Measurements from ENCODE around the gene POLQ. TPM values are rescaled to one million over a fixed set of nuclear protein-coding genes. Genes with fewer than 3 reads are reported as not detected.

The POLQ gene
- total RNA-seq, 3 donors from 2014 or later (not counting 1 experiment from before 2014, with no cell fraction given) = 0.66 to 1.2 (median 0.70) TPM

- DNase-seq = no peak
- Histone ChIP-seq H3K27me3 (ENCODE audit: control insufficient read depth, insufficient read depth, low read length) (no peaks in the 10 kb centered on the region), H3K4me3 (ENCODE audit: low read length) (no peak overlapping the region), H3K27ac (ENCODE audit: low read length) (no peak overlapping the region), H3K36me3 (ENCODE audit: control insufficient read depth, insufficient read depth, low read length) (no peaks in the 10 kb centered on the region), H3K9me3 (ENCODE audit: control insufficient read depth, insufficient read depth, low read length) (no peaks in the 10 kb centered on the region), H3K4me1 (ENCODE audit: control insufficient read depth, insufficient read depth, low read length) (no peaks in the 10 kb centered on the region)
- intact Hi-C loops (cut with micrococcal nuclease) = no loop called here
- Mint-ChIP-seq H3K27ac (no peak overlapping the region), H3K27me3 (ENCODE audit: low read depth in 2 of 2) (peaks cover 15 to 17% of the 10 kb centered on the region in 2 donors), H3K9me3 (no peaks in the 10 kb centered on the region), H3K4me3 (no peak overlapping the region), H3K4me1 (no peaks in the 10 kb centered on the region), H3K36me3 (no peaks in the 10 kb centered on the region)
- no peak for ATAC-seq
- no peak for TF ChIP-seq CTCF (IDR thresholded peaks at IDR 0.05)
- WGBS (ENCODE audit: insufficient coverage) = 88% methylated on average over 1 of the region's 1 CpG
Measured at GRCh38 chr3:121584418-121584817, 38.6 kb upstream of the POLQ start.

GRCh38 chr3:121581691-121582090 is 35.9 kb upstream of the POLQ start:
- intact Hi-C loops (cut with micrococcal nuclease) = no loop called here
- no peak overlapping the region for H3K27ac Mint-ChIP-seq
- H3K36me3 Mint-ChIP-seq = no peaks in the 10 kb centered on the region
- no peak for DNase-seq
- H3K9me3 Mint-ChIP-seq = no peaks in the 10 kb centered on the region
- no peak for ATAC-seq
- no peak overlapping the region for H3K4me3 Mint-ChIP-seq
- no peaks in the 10 kb centered on the region for H3K27me3 ChIP-seq (ENCODE audit: control insufficient read depth, insufficient read depth, low read length)
- H3K27me3 Mint-ChIP-seq (ENCODE audit: low read depth in 2 of 2) = peaks cover 15 to 16% of the 10 kb centered on the region in 2 donors
- WGBS (ENCODE audit: insufficient coverage) = 100% methylated on average over 1 of the region's 2 CpGs
- TF ChIP-seq CTCF (IDR thresholded peaks at IDR 0.05) = no peak
- no peaks in the 10 kb centered on the region for H3K36me3 ChIP-seq (ENCODE audit: control insufficient read depth, insufficient read depth, low read length)
- no peak overlapping the region for H3K27ac ChIP-seq (ENCODE audit: low read length)
- no peaks in the 10 kb centered on the region for H3K9me3 ChIP-seq (ENCODE audit: control insufficient read depth, insufficient read depth, low read length)
- H3K4me1 Mint-ChIP-seq = no peaks in the 10 kb centered on the region
- no peak overlapping the region for H3K4me3 ChIP-seq (ENCODE audit: low read length)
- no peaks in the 10 kb centered on the region for H3K4me1 ChIP-seq (ENCODE audit: control insufficient read depth, insufficient read depth, low read length)

GRCh38 chr3:121574449-121574848 is 28.7 kb upstream of the POLQ start:
- no peaks in the 10 kb centered on the region for H3K4me1 Mint-ChIP-seq
- TF ChIP-seq CTCF (IDR thresholded peaks at IDR 0.05) = no peak
- H3K27ac Mint-ChIP-seq = no peak overlapping the region
- Histone ChIP-seq H3K4me3 (ENCODE audit: low read length) (no peak overlapping the region), H3K27ac (ENCODE audit: low read length) (no peak overlapping the region), H3K27me3 (ENCODE audit: control insufficient read depth, insufficient read depth, low read length) (no peaks in the 10 kb centered on the region), H3K36me3 (ENCODE audit: control insufficient read depth, insufficient read depth, low read length) (no peaks in the 10 kb centered on the region), H3K9me3 (ENCODE audit: control insufficient read depth, insufficient read depth, low read length) (no peaks in the 10 kb centered on the region), H3K4me1 (ENCODE audit: control insufficient read depth, insufficient read depth, low read length) (no peaks in the 10 kb centered on the region)
- ATAC-seq (no peak), DNase-seq (no peak)
- peaks cover 2 to 11% of the 10 kb centered on the region in 2 donors for H3K27me3 Mint-ChIP-seq (ENCODE audit: low read depth in 2 of 2)
- no peaks in the 10 kb centered on the region for H3K36me3 Mint-ChIP-seq
- WGBS (ENCODE audit: insufficient coverage) = 79% methylated on average over 5 of the region's 6 CpGs
- H3K9me3 Mint-ChIP-seq = no peaks in the 10 kb centered on the region
- H3K4me3 Mint-ChIP-seq = no peak overlapping the region
- intact Hi-C loops (cut with micrococcal nuclease) = no loop called here

- Mint-ChIP-seq H3K4me1 (no peaks in the 10 kb centered on the region), H3K27ac (no peak within 1 kb of the TSS), H3K27me3 (ENCODE audit: low read depth in 2 of 2) (peaks cover 4 to 11% of the 10 kb centered on the region in 2 donors), H3K4me3 (no peak within 1 kb of the TSS), H3K9me3 (no peaks in the 10 kb centered on the region), H3K36me3 (no peaks in the 10 kb centered on the region)
- no peaks in the 10 kb centered on the region for H3K4me1 ChIP-seq (ENCODE audit: control insufficient read depth, insufficient read depth, low read length)
- no peak within 1 kb of the TSS for H3K4me3 ChIP-seq (ENCODE audit: low read length)
- no peaks in the 10 kb centered on the region for H3K27me3 ChIP-seq (ENCODE audit: control insufficient read depth, insufficient read depth, low read length)
- no peak for TF ChIP-seq CTCF (IDR thresholded peaks at IDR 0.05)
- no peak within 1 kb of the TSS for H3K27ac ChIP-seq (ENCODE audit: low read length)
- ATAC-seq = no peak
- 85% methylated on average over 4 of the region's 5 CpGs for WGBS (ENCODE audit: insufficient coverage)
- no peaks in the 10 kb centered on the region for H3K36me3 ChIP-seq (ENCODE audit: control insufficient read depth, insufficient read depth, low read length)
- intact Hi-C loops (cut with micrococcal nuclease) = no loop called here
- no peak for DNase-seq
- no peaks in the 10 kb centered on the region for H3K9me3 ChIP-seq (ENCODE audit: control insufficient read depth, insufficient read depth, low read length)
Measured at GRCh38 chr3:121567649-121568048, 21.9 kb upstream of the POLQ start, which contains the start of gene ARGFX. Gene ARGFX (plus strand): TSS chr3:121567949. CDS start chr3:121570714, 2,765 bp downstream.

Measured in natural killer cell (primary cell).